ENCODE results near the gene THAP8. TPM values are rescaled to one million over a fixed set of nuclear protein-coding genes. Genes with fewer than 3 reads are reported as not detected.

Gene THAP8
- total and polyA plus RNA-seq, 2 of the 13 experiments (the other 11 are each of a cell fraction or from before 2014, with no cell fraction given), result 1.7 to 3.7 TPM

DNA sequence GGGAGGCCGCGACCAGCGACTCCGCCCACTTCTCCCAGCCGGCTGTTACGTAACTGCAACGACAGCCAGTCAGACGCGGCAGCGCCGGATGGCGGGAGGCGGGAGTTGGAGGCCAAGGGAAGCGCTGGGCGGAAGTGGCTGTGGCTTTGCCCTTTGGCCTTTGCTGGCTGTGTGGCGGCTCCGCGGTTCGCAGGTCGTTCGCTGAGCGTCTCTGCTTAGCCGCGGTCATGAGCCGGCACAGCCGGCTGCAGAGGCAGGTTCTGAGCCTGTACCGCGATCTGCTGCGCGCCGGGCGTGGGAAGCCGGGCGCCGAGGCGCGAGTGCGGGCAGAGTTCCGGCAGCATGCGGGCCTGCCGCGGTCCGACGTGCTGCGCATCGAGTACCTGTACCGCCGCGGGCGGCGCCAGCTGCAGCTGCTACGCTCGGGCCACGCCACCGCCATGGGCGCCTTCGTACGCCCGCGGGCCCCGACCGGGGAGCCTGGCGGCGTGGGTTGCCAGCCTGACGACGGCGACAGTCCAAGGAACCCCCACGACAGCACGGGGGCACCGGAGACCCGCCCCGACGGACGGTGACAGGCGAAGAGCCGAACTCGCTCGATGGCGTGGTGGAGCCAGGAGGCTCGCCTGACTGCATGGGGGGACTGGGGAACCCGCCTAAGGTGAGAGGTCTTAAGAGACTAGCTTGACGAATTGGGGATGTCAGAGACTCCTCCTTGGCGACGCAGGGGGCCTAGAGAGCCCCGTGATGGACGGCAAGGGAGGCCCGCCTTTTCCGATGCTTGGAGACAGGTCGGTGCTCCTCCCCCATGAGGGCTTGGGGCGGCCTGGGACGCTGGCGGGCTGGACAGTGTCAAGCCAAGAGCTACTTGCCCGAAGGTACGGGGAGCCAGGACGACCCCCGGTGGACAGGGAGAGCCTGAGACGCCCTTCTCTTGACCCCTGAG is 58.8 kb downstream of the THAP8 start, which contains the start of gene SDHAF1 (continued):
- TF ChIP-seq GZF1 (CRISPR knock-in tag; IDR thresholded peaks at IDR 0.05) (no peak), HDAC1 (CRISPR knock-in tag; IDR thresholded peaks at IDR 0.05) (peak; percentile 83; the same call in 1 of the 2 replicates), HOXA3 (CRISPR knock-in tag; IDR thresholded peaks at IDR 0.05) (peak; percentile 96), FOXK1 (CRISPR knock-in tag; IDR thresholded peaks at IDR 0.05; ENCODE audit: borderline replicate concordance, low read depth) (peak; percentile 44; the same call in 1 of the 2 replicates), POLR2A (IDR thresholded peaks at IDR 0.05; ENCODE audit: insufficient read depth in 1 of 2, low read depth in 2 of 2, low read length in 2 of 2) (peak; percentile 93 to 94), JDP2 (CRISPR knock-in tag; IDR thresholded peaks at IDR 0.05; ENCODE audit: borderline replicate concordance) (no peak), ZC3H13 (CRISPR knock-in tag; IDR thresholded peaks at IDR 0.05) (peak; percentile 59; the same call in 1 of the 2 replicates), SIN3A (IDR thresholded peaks at IDR 0.05; ENCODE audit: borderline replicate concordance, low read depth, low read length) (peak; percentile 66; the same call in 1 of the 2 replicates), NR2F6 (IDR thresholded peaks at IDR 0.05) (peak; percentile 88), NR2F6 (CRISPR knock-in tag; IDR thresholded peaks at IDR 0.05) (peak; percentile 98), ZNF562 (CRISPR knock-in tag; IDR thresholded peaks at IDR 0.05; ENCODE audit: borderline replicate concordance) (0 out of 2 replicates have a peak, but pooled peaks have one; percentile 59), KDM6A (CRISPR knock-in tag; IDR thresholded peaks at IDR 0.05; ENCODE audit: low read depth) (no peak), HNRNPUL1 (IDR thresholded peaks at IDR 0.05; ENCODE audit: low read depth, low read length) (no peak), SOX13 (IDR thresholded peaks at IDR 0.05) (no peak), SOX13 (CRISPR knock-in tag; conservative IDR thresholded peaks at IDR 0.05 in 1 of 2, IDR thresholded peaks at IDR 0.05 in 1 of 2) (no peak), PTBP1 (IDR thresholded peaks at IDR 0.05; ENCODE audit: low read depth, low read length, poor library complexity, severe bottlenecking) (no peak), PHF8 (CRISPR knock-in tag; IDR thresholded peaks at IDR 0.05) (peak; percentile 93), ZFP36 (IDR thresholded peaks at IDR 0.05; ENCODE audit: borderline replicate concordance, low read depth, low read length, partially characterized antibody) (no peak), ZNF329 (CRISPR knock-in tag; IDR thresholded peaks at IDR 0.05; ENCODE audit: low read depth) (peak; percentile 30; the same call in 1 of the 2 replicates)
- TF ChIP-seq, protein P1, sequence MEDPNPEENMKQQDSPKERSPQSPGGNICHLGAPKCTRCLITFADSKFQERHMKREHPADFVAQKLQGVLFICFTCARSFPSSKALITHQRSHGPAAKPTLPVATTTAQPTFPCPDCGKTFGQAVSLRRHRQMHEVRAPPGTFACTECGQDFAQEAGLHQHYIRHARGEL (CRISPR knock-in tag; IDR thresholded peaks at IDR 0.05), result peak; percentile 31; the same call in 1 of the 2 replicates
- TF ChIP-seq, protein P2, sequence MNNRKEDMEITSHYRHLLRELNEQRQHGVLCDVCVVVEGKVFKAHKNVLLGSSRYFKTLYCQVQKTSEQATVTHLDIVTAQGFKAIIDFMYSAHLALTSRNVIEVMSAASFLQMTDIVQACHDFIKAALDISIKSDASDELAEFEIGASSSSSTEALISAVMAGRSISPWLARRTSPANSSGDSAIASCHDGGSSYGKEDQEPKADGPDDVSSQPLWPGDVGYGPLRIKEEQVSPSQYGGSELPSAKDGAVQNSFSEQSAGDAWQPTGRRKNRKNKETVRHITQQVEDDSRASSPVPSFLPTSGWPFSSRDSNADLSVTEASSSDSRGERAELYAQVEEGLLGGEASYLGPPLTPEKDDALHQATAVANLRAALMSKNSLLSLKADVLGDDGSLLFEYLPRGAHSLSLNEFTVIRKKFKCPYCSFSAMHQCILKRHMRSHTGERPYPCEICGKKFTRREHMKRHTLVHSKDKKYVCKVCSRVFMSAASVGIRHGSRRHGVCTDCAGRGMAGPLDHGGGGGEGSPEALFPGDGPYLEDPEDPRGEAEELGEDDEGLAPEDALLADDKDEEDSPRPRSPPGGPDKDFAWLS (CRISPR knock-in tag; IDR thresholded peaks at IDR 0.05; ENCODE audit: borderline replicate concordance), result 0 out of 2 replicates have a peak, but pooled peaks have one; percentile 7
- TF ChIP-seq, protein P3, sequence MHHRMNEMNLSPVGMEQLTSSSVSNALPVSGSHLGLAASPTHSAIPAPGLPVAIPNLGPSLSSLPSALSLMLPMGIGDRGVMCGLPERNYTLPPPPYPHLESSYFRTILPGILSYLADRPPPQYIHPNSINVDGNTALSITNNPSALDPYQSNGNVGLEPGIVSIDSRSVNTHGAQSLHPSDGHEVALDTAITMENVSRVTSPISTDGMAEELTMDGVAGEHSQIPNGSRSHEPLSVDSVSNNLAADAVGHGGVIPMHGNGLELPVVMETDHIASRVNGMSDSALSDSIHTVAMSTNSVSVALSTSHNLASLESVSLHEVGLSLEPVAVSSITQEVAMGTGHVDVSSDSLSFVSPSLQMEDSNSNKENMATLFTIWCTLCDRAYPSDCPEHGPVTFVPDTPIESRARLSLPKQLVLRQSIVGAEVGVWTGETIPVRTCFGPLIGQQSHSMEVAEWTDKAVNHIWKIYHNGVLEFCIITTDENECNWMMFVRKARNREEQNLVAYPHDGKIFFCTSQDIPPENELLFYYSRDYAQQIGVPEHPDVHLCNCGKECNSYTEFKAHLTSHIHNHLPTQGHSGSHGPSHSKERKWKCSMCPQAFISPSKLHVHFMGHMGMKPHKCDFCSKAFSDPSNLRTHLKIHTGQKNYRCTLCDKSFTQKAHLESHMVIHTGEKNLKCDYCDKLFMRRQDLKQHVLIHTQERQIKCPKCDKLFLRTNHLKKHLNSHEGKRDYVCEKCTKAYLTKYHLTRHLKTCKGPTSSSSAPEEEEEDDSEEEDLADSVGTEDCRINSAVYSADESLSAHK (CRISPR knock-in tag; IDR thresholded peaks at IDR 0.05; ENCODE audit: borderline replicate concordance), result no peak
